ENCODE data around the gene GAB1. TPM values are rescaled to one million over a fixed set of nuclear protein-coding genes. Genes with fewer than 3 reads are reported as not detected.

Gene GAB1
- total RNA-seq, 2 donors from 2014 or later: 28.3 to 33.3 TPM

DNA sequence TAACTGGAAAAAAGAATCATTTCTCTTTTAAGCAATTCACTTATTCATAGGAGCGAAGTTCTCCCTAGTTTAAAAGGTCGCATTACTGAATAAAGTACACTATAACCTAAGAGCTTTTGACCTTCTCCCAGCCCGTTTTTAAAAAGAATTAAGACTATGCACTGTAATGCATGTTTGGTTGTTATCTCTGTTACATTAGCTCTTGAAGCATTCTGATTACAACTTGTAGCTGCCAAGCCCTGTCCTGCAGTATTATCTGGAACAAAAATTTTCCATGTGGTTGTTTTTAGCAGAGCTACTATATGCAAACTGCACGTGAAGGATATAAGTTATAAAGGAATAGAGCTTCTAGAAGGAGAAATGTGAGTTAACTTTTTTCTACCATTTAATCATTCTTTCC lies 8.1 kb downstream of the GAB1 start:
- TF ChIP-seq, protein P1, sequence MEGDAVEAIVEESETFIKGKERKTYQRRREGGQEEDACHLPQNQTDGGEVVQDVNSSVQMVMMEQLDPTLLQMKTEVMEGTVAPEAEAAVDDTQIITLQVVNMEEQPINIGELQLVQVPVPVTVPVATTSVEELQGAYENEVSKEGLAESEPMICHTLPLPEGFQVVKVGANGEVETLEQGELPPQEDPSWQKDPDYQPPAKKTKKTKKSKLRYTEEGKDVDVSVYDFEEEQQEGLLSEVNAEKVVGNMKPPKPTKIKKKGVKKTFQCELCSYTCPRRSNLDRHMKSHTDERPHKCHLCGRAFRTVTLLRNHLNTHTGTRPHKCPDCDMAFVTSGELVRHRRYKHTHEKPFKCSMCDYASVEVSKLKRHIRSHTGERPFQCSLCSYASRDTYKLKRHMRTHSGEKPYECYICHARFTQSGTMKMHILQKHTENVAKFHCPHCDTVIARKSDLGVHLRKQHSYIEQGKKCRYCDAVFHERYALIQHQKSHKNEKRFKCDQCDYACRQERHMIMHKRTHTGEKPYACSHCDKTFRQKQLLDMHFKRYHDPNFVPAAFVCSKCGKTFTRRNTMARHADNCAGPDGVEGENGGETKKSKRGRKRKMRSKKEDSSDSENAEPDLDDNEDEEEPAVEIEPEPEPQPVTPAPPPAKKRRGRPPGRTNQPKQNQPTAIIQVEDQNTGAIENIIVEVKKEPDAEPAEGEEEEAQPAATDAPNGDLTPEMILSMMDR (conservative IDR thresholded peaks at IDR 0.05): no peak
- WGBS, 2 experiments (ENCODE audit: insufficient coverage in 1 of 2, insufficient read length in 1 of 2): 93% methylated on average over 4 of the region's 4 CpGs; no CpG with 5 or more reads in 1 of the 2 experiments

DNA sequence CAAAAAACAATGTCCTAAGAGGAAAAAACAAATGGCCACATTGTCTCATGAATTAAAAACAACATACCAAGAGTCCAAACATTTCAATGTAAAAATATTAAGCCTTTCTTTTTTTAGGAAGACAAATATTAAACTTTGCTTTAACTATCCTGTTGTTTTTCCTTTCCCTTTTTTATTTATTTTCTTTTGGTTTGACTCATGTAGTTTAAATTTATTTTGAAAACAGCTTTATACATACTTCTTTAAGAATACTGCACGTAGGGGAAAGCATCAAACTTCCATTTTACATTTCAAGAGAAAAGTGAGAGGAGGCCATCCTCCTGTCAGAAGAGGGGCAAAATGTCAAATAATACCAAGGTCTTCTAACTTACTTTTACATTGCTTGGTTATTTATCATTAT lies 8.7 kb downstream of the GAB1 start:
- no peak overlapping the region for H3K27ac Mint-ChIP-seq
- Histone ChIP-seq H3K4me3 (ENCODE audit: low read length) (no peak overlapping the region), H3K27ac (ENCODE audit: low read depth, low read length) (no peak overlapping the region), H3K36me3 (ENCODE audit: control insufficient read depth, insufficient read depth, low read length) (peaks cover 4% of the 10 kb centered on the region), H3K9me3 (ENCODE audit: control insufficient read depth, low read length) (no peaks in the 10 kb centered on the region), H3K27me3 (ENCODE audit: control insufficient read depth, insufficient read depth, low read length, poor library complexity, severe bottlenecking) (no peaks in the 10 kb centered on the region), H3K4me1 (ENCODE audit: control insufficient read depth, insufficient read depth, low read length) (no peaks in the 10 kb centered on the region), H3K9ac (ENCODE audit: extremely low read depth, low read length, poor library complexity, severe bottlenecking) (no peak overlapping the region)
- peaks cover 7% of the 10 kb centered on the region for H3K36me3 Mint-ChIP-seq (ENCODE audit: low read depth)
- TF ChIP-seq, protein P1 (conservative IDR thresholded peaks at IDR 0.05): no peak
- H3K9me3 Mint-ChIP-seq: no peaks in the 10 kb centered on the region
- 89% methylated on average over 1 of the region's 1 CpG; no CpG with 5 or more reads in 1 of the 2 experiments for WGBS, 2 experiments (ENCODE audit: insufficient coverage in 1 of 2, insufficient read length in 1 of 2)
- peaks cover 19% of the 10 kb centered on the region for H3K4me1 Mint-ChIP-seq
- DNase-seq: no peak
- H3K27me3 Mint-ChIP-seq (ENCODE audit: insufficient read depth): no peaks in the 10 kb centered on the region
- no peak overlapping the region for H3K4me3 Mint-ChIP-seq

More for the DNA sequence above, 8.1 kb downstream of the GAB1 start:
- H3K4me1 ChIP-seq (ENCODE audit: control insufficient read depth, insufficient read depth, low read length): no peaks in the 10 kb centered on the region
- Mint-ChIP-seq H3K9me3 (no peaks in the 10 kb centered on the region), H3K27me3 (ENCODE audit: insufficient read depth) (no peaks in the 10 kb centered on the region), H3K4me3 (no peak overlapping the region), H3K36me3 (ENCODE audit: low read depth) (peaks cover 5% of the 10 kb centered on the region), H3K4me1 (peaks cover 19% of the 10 kb centered on the region), H3K27ac (no peak overlapping the region)
- no peaks in the 10 kb centered on the region for H3K27me3 ChIP-seq (ENCODE audit: control insufficient read depth, insufficient read depth, low read length, poor library complexity, severe bottlenecking)
- H3K27ac ChIP-seq (ENCODE audit: low read depth, low read length): no peak overlapping the region
- no peak overlapping the region for H3K9ac ChIP-seq (ENCODE audit: extremely low read depth, low read length, poor library complexity, severe bottlenecking)
- DNase-seq: no peak
- H3K36me3 ChIP-seq (ENCODE audit: control insufficient read depth, insufficient read depth, low read length): peaks cover 4% of the 10 kb centered on the region
- no peaks in the 10 kb centered on the region for H3K9me3 ChIP-seq (ENCODE audit: control insufficient read depth, low read length)
- H3K4me3 ChIP-seq (ENCODE audit: low read length): no peak overlapping the region

DNA sequence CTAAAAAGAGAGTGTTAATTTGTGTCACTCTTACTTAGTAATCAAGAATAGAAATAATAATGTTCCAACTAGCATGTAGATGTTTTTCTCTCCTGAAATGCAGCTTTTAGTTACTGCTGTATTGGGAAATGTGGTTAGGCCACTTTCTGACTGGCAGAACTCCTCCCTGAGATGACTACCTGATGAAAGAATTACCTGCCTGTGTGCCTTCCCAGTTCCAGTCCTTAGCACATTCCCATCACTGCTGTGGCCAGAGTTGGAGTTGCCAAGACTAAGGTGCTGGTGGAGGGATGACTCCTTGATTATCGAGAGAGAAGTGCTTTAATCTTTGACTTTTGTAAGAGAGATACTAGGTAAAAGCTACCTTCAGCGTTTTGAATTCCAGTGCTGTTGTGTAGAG lies 9.5 kb downstream of the GAB1 start:
- peaks cover 4% of the 10 kb centered on the region for H3K36me3 ChIP-seq (ENCODE audit: control insufficient read depth, insufficient read depth, low read length)
- no peak overlapping the region for H3K9ac ChIP-seq (ENCODE audit: extremely low read depth, low read length, poor library complexity, severe bottlenecking)
- H3K4me1 ChIP-seq (ENCODE audit: control insufficient read depth, insufficient read depth, low read length): no peaks in the 10 kb centered on the region
- 76 to 81% methylated on average over 2 of the region's 2 CpGs for WGBS, 2 experiments (ENCODE audit: insufficient coverage in 1 of 2, insufficient read length in 1 of 2)
- no peaks in the 10 kb centered on the region for H3K27me3 ChIP-seq (ENCODE audit: control insufficient read depth, insufficient read depth, low read length, poor library complexity, severe bottlenecking)
- H3K4me1 Mint-ChIP-seq: peaks cover 17% of the 10 kb centered on the region
- H3K27me3 Mint-ChIP-seq (ENCODE audit: insufficient read depth): no peaks in the 10 kb centered on the region
- no peak overlapping the region for H3K27ac ChIP-seq (ENCODE audit: low read depth, low read length)
- H3K4me3 ChIP-seq (ENCODE audit: low read length): no peak overlapping the region
- DNase-seq: peak; percentile 65
- no peak overlapping the region for H3K4me3 Mint-ChIP-seq
- H3K9me3 ChIP-seq (ENCODE audit: control insufficient read depth, low read length): no peaks in the 10 kb centered on the region
- no peaks in the 10 kb centered on the region for H3K9me3 Mint-ChIP-seq
- no peak overlapping the region for H3K27ac Mint-ChIP-seq
- TF ChIP-seq, protein P1 (conservative IDR thresholded peaks at IDR 0.05): no peak
- peaks cover 7% of the 10 kb centered on the region for H3K36me3 Mint-ChIP-seq (ENCODE audit: low read depth)

All from endodermal cell (in vitro differentiated cells).